K562 treated with DMSO at 1 percent for 4 hours (cell line): Measurements from ENCODE around the gene WIPF1. TPM values are rescaled to one million over a fixed set of nuclear protein-coding genes. Genes with fewer than 3 reads are reported as not detected.

ENCODE experiments used
- total RNA-seq: library from RNA; unstranded; fragments of 300-600 nt; gene quantifications from 2 replicates; pipeline ENCODE4 v1.2.3, GENCODE V29; 2022; ENCODE audit not compliant: insufficient read depth

The WIPF1 gene
- 7.1 and 10.4 TPM in 2 replicates for total RNA-seq

GRCh38 chr2:174597345-174598047, at the start of gene WIPF1:
WIPF1 (minus strand) TSS chr2:174597804; CDS start chr2:174585573, 12,231 bp downstream.

Other genes with a start within 250 kb of the WIPF1 start
- gene SCRN3, start 202.1 kb downstream of the WIPF1 start, total RNA-seq, result 13.7 and 15.6 TPM in 2 replicates
- gene GPR155, start 110.8 kb downstream of the WIPF1 start, total RNA-seq, result 0.13 TPM in 1 of 2 replicates, not detected in the other
- not detected in 2 replicates for gene CHRNA1, start 166.7 kb upstream of the WIPF1 start, total RNA-seq